ENCODE measurements around the gene KIF20B. TPM values are rescaled to one million over a fixed set of nuclear protein-coding genes. Genes with fewer than 3 reads are reported as not detected.
A peak's percentile ranks its signal among the peaks of the same experiment; 100 is the strongest.

The KIF20B gene
- total and polyA plus RNA-seq, 2 of the 13 experiments (the other 11 are each of a cell fraction or from before 2014, with no cell fraction given) = 3.5 to 38.6 TPM

GRCh38 chr10:89655722-89656121 is 45.7 kb upstream of the KIF20B start:
- DNase-seq (ENCODE audit: low spot score) = peak; percentile 70
- no peak overlapping the region for H3K4me3 ChIP-seq (replicated peaks in 1 of 3; ENCODE audit: insufficient read depth in 1 of 3, low read depth in 2 of 3, low read length in 3 of 3)
- H3K9ac ChIP-seq (ENCODE audit: insufficient read depth, low read depth, low read length) = no peak overlapping the region
- H3K4me2 ChIP-seq (ENCODE audit: low read depth, low read length) = no peak overlapping the region; the same call in 1 of the 2 replicates
- FAIRE-seq = peak; percentile 47
- no TSS peak for BruUV-seq (replicated peaks)
- intact Hi-C loops (cut with micrococcal nuclease; ENCODE audit: unreplicated experiment) (no loop called here), in situ Hi-C loops (cut with HindIII; ENCODE audit: extremely low pct_ligation_motif_present, low pct_unique_long_range_greater_than_20kb) (no loop called here)
- peaks cover 19% of the 10 kb centered on the region for H3K9me3 ChIP-seq (ENCODE audit: low read length)
- peaks cover 47% of the 10 kb centered on the region for H3K4me1 ChIP-seq (ENCODE audit: insufficient read depth, low read length)
- H2AFZ ChIP-seq (ENCODE audit: low read length) = no peak overlapping the region
- 4% methylated on average over 1 of the region's 1 CpG for WGBS (ENCODE audit: low lambda C conversion rate)
- no peaks in the 10 kb centered on the region for H4K20me1 ChIP-seq (ENCODE audit: insufficient read depth, low read length)
- H3K27ac ChIP-seq (ENCODE audit: extremely low read length, insufficient read depth, low read length) = peak overlapping the region; percentile 44
- no peaks in the 10 kb centered on the region for H3K27me3 ChIP-seq (ENCODE audit: control insufficient read depth in 1 of 2, insufficient read depth in 2 of 2, low read length in 2 of 2)
- POLR2A ChIA-PET = interaction anchor here (1.0 to 4.1 kb wide), 4 partner anchors 8 to 44 kb away, joined by 4 to 35 read pairs (median 9); no protein-coding TSS in a partner anchor
- H3K79me2 ChIP-seq (ENCODE audit: insufficient read depth, low read length) = no peaks in the 10 kb centered on the region
- ATAC-seq = peak; percentile 76
- H3K36me3 ChIP-seq (replicated peaks in 1 of 2; ENCODE audit: control insufficient read depth in 1 of 2, insufficient read depth in 2 of 2, low read length in 2 of 2) = no peaks in the 10 kb centered on the region
- CTCF ChIA-PET (ENCODE audit: low intra/inter-chr PET ratio, low total read pairs) = no interaction called here
- TF ChIP-seq ZNF510 (CRISPR knock-in tag; IDR thresholded peaks at IDR 0.05; ENCODE audit: low read depth) (no peak), MXD3 (CRISPR knock-in tag; IDR thresholded peaks at IDR 0.05) (no peak), NCOA2 (CRISPR knock-in tag; IDR thresholded peaks at IDR 0.05) (0 out of 2 replicates have a peak, but pooled peaks have one; percentile 16), SALL2 (CRISPR knock-in tag; IDR thresholded peaks at IDR 0.05) (no peak), ZNF644 (CRISPR knock-in tag; IDR thresholded peaks at IDR 0.05; ENCODE audit: low read depth) (peak; percentile 10; the same call in 1 of the 2 replicates), TOPORS (CRISPR knock-in tag; IDR thresholded peaks at IDR 0.05) (peak; percentile 67; the same call in 1 of the 2 replicates), ZNF354B (CRISPR knock-in tag; IDR thresholded peaks at IDR 0.05) (no peak), ZNF598 (CRISPR knock-in tag; IDR thresholded peaks at IDR 0.05; ENCODE audit: borderline replicate concordance) (no peak), ZNF790 (CRISPR knock-in tag; IDR thresholded peaks at IDR 0.05; ENCODE audit: borderline replicate concordance) (no peak), MBNL3 (CRISPR knock-in tag; conservative IDR thresholded peaks at IDR 0.05) (no peak), PAXIP1 (CRISPR knock-in tag; conservative IDR thresholded peaks at IDR 0.05) (peak; percentile 62), SOX13 (IDR thresholded peaks at IDR 0.05) (no peak), SOX13 (CRISPR knock-in tag; conservative IDR thresholded peaks at IDR 0.05 in 1 of 2, IDR thresholded peaks at IDR 0.05 in 1 of 2) (0 out of 4 replicates have a peak, but pooled peaks of 1 of the 2 experiments have one; percentile 20), DBP (CRISPR knock-in tag; IDR thresholded peaks at IDR 0.05; ENCODE audit: not compliant biosample characterization) (no peak), HMG20A (CRISPR knock-in tag; IDR thresholded peaks at IDR 0.05; ENCODE audit: borderline replicate concordance) (peak; percentile 25; the same call in 1 of the 2 replicates), ZMYM4 (CRISPR knock-in tag; IDR thresholded peaks at IDR 0.05) (peak; percentile 53), FOXM1 (CRISPR knock-in tag; IDR thresholded peaks at IDR 0.05) (no peak), RXRB (CRISPR knock-in tag; IDR thresholded peaks at IDR 0.05; ENCODE audit: borderline replicate concordance) (0 out of 2 replicates have a peak, but pooled peaks have one; percentile 33), PPARG (CRISPR knock-in tag; conservative IDR thresholded peaks at IDR 0.05) (peak; percentile 67; the same call in 1 of the 2 replicates), ZNF570 (CRISPR knock-in tag; IDR thresholded peaks at IDR 0.05; ENCODE audit: borderline replicate concordance) (no peak)
